OCI-LY7 (cell line): ENCODE measurements around the gene FRMD5. TPM values are rescaled to one million over a fixed set of nuclear protein-coding genes. Genes with fewer than 3 reads are reported as not detected.

ENCODE experiments used
- BruUV-seq: library from RNA; stranded (reverse); fragments of 400-500 nt; replicated peaks from 2 replicates; lab custom pipeline; 2021; lab: Mats Ljungman, UMichigan
- CTCF ChIA-PET: fragments of 300-600 bp; sonication (Branson Sonifier 250); formaldehyde crosslinking; loops from one replicate; lab custom pipeline; 2022; ENCODE audit warnings: antibody characterized with exemption; ENCODE audit not compliant: unreplicated experiment; lab: Charles Lee
- POLR2A ChIA-PET: fragments of 300-600 bp; sonication (Branson Sonifier 250); formaldehyde crosslinking; loops from one replicate; lab custom pipeline; 2022; ENCODE audit warnings: antibody characterized with exemption; lab: Charles Lee
- DNase-seq: peaks from one replicate; pipeline ENCODE4 v3.0.0-alpha.2; 2015; ENCODE audit warnings: low spot score
- H2AFZ ChIP-seq: fragments of 200-600 bp; sonication (generic), shearing (Covaris generic); 2 replicates; pipeline ENCODE4 v1.6.1; 2014; ENCODE audit warnings: mild to moderate bottlenecking, antibody characterized with exemption, low read length, moderate library complexity
- H3K27ac ChIP-seq: fragments of 200-600 bp; sonication (generic); 2 replicates; pipeline ENCODE4 v1.5.1; 2014; ENCODE audit warnings: mixed run types, low read depth, mild to moderate bottlenecking, moderate library complexity, low read length, inconsistent platforms; ENCODE audit not compliant: poor library complexity, severe bottlenecking
- H3K36me3 ChIP-seq: fragments of 200-600 bp; sonication (generic); 2 replicates; pipeline ENCODE4 v1.6.1; 2014; ENCODE audit warnings: mild to moderate bottlenecking, antibody characterized with exemption, low read length, moderate library complexity, mixed read lengths; ENCODE audit not compliant: insufficient read depth
- H3K4me1 ChIP-seq: fragments of 200-600 bp; sonication (generic); 2 replicates; pipeline ENCODE4 v1.5.1; 2014; ENCODE audit warnings: mild to moderate bottlenecking, low read length; ENCODE audit not compliant: insufficient read depth, poor library complexity, severe bottlenecking
- H3K4me2 ChIP-seq: fragments of 200-600 bp; sonication (generic); 2 replicates; pipeline ENCODE4 v1.6.1; 2014; ENCODE audit warnings: mild to moderate bottlenecking, low read length
- H3K4me3 ChIP-seq: fragments of 200-600 bp; sonication (generic); 2 replicates; pipeline ENCODE4 v1.5.1; 2014; ENCODE audit warnings: mild to moderate bottlenecking, low read depth, low read length; ENCODE audit not compliant: poor library complexity, severe bottlenecking
- H3K79me2 ChIP-seq: fragments of 200-600 bp; sonication (generic); 2 replicates; pipeline ENCODE4 v1.6.1; 2016; ENCODE audit warnings: low read depth, mild to moderate bottlenecking, low read length, moderate library complexity, mixed read lengths; ENCODE audit not compliant: insufficient read depth
- H3K9me2 ChIP-seq: fragments of 200-600 bp; sonication (generic); 2 replicates; pipeline ENCODE4 v1.6.1; 2016; ENCODE audit warnings: mild to moderate bottlenecking, low read length, mixed read lengths; ENCODE audit not compliant: insufficient read depth
- H3K9me3 ChIP-seq: fragments of 200-600 bp; sonication (generic); 2 replicates; pipeline ENCODE4 v1.6.1; 2014; ENCODE audit warnings: mild to moderate bottlenecking, mixed run types, low read length, mixed read lengths
- H4K20me1 ChIP-seq: fragments of 200-600 bp; sonication (generic); 2 replicates; pipeline ENCODE4 v1.6.1; 2014; ENCODE audit warnings: mild to moderate bottlenecking, antibody characterized with exemption, low read length, moderate library complexity, mixed read lengths; ENCODE audit not compliant: insufficient read depth
- CTCF ChIP-seq: fragments of 200-600 bp; sonication (generic); conservative IDR thresholded peaks from 2 replicates; pipeline ENCODE4 v1.5.1; 2014; ENCODE audit warnings: mild to moderate bottlenecking, antibody characterized with exemption, low read length, moderate library complexity, mixed read lengths
- EZH2phosphoT487 ChIP-seq: fragments of 200-600 bp; sonication (generic); IDR thresholded peaks from 2 replicates; pipeline ENCODE4 v1.6.1; 2018; ENCODE audit warnings: low read depth, borderline replicate concordance, mild to moderate bottlenecking, mixed run types, antibody characterized with exemption, low read length, moderate library complexity, mixed read lengths
- intact Hi-C: fragments of 100-400 bp; cut with micrococcal nuclease; formaldehyde crosslinking; loops from one replicate; pipeline ENCODE4 v1.10.0; 2022; ENCODE audit not compliant: unreplicated experiment
- total RNA-seq, 2 experiments: library from RNA; depleted of rRNA in 1 of 2; stranded (reverse); fragments of >200 nt in 1 of 2; shearing (Covaris generic) in 1 of 2; gene quantifications; 2 replicates each; pipeline ENCODE4 v1.2.3, GENCODE V29; 2014 to 2022

The FRMD5 gene
- total RNA-seq, 2 experiments from 2014 or later: not detected

- Histone ChIP-seq H3K9me2 (no peaks in the 10 kb centered on the region), H3K4me1 (no peaks in the 10 kb centered on the region), H3K27ac (no peak overlapping the region), H3K36me3 (no peaks in the 10 kb centered on the region), H3K79me2 (no peaks in the 10 kb centered on the region), H3K9me3 (no peaks in the 10 kb centered on the region), H2AFZ (no peak overlapping the region), H3K4me2 (no peak overlapping the region), H4K20me1 (no peaks in the 10 kb centered on the region), H3K4me3 (no peak overlapping the region)
- TF ChIP-seq CTCF (no peak), EZH2phosphoT487 (no peak)
- ChIA-PET POLR2A (no interaction called here), CTCF (no interaction called here)
- no peak for DNase-seq
- intact Hi-C loops: no loop called here
- no TSS peak for BruUV-seq
Observed at GRCh38 chr15:44101286-44101685, 93.8 kb downstream of the FRMD5 start.

- DNase-seq: no peak
- Histone ChIP-seq H3K4me2 (no peak overlapping the region), H3K36me3 (no peaks in the 10 kb centered on the region), H3K4me3 (no peak overlapping the region), H4K20me1 (no peaks in the 10 kb centered on the region), H3K79me2 (no peaks in the 10 kb centered on the region), H3K4me1 (no peaks in the 10 kb centered on the region), H3K9me3 (no peaks in the 10 kb centered on the region), H2AFZ (no peak overlapping the region), H3K9me2 (no peaks in the 10 kb centered on the region), H3K27ac (no peak overlapping the region)
- BruUV-seq: no TSS peak
- TF ChIP-seq CTCF: no peak
- no peak for TF ChIP-seq EZH2phosphoT487
- intact Hi-C loops: no loop called here
- POLR2A ChIA-PET: interaction anchor here (0.6 to 1.1 kb wide), 2 partner anchors 11 to 376 kb away, joined by 3 to 5 read pairs; no protein-coding TSS in a partner anchor
- CTCF ChIA-PET: no interaction called here
Observed at GRCh38 chr15:44099671-44100070, 95.4 kb downstream of the FRMD5 start.

GRCh38 chr15:44097552-44097951 lies 97.5 kb downstream of the FRMD5 start:
- H3K4me2 ChIP-seq: no peak overlapping the region
- BruUV-seq: no TSS peak
- no peaks in the 10 kb centered on the region for H3K9me3 ChIP-seq
- no peaks in the 10 kb centered on the region for H3K79me2 ChIP-seq
- H3K4me1 ChIP-seq: no peaks in the 10 kb centered on the region
- H3K36me3 ChIP-seq: no peaks in the 10 kb centered on the region
- no peak overlapping the region for H2AFZ ChIP-seq
- no peak for DNase-seq
- no peaks in the 10 kb centered on the region for H3K9me2 ChIP-seq
- intact Hi-C loops: no loop called here
- no peak overlapping the region for H3K27ac ChIP-seq
- H3K4me3 ChIP-seq: no peak overlapping the region
- ChIA-PET CTCF (no interaction called here), POLR2A (no interaction called here)
- H4K20me1 ChIP-seq: no peaks in the 10 kb centered on the region
- no peak for TF ChIP-seq CTCF
